Activated T-cell treated with anti-CD3 and anti-CD28 coated beads, Interleukin-2, amount 50 U/mL, for 24 hours (primary cell): Measurements from ENCODE around the gene UXT.
"Not testable (repeated sequence)": the region's sequence is repeated elsewhere in the genome, so short reads cannot be mapped to it uniquely, and the experiment has no call there.

ENCODE experiments used
- DNase-seq: peaks from one replicate; pipeline ENCODE4 v3.0.0-alpha.2; 2020
- H3K27ac Mint-ChIP-seq: 2 replicates; pipeline ENCODE4 v1.8.0; 2020; ENCODE audit warnings: mild to moderate bottlenecking, mixed read lengths
- H3K27me3 Mint-ChIP-seq: 2 replicates; pipeline ENCODE4 v1.8.0; 2020; ENCODE audit warnings: mixed read lengths
- H3K36me3 Mint-ChIP-seq: 2 replicates; pipeline ENCODE4 v1.8.0; 2020; ENCODE audit warnings: low read depth, mixed read lengths
- H3K4me1 Mint-ChIP-seq: 2 replicates; pipeline ENCODE4 v1.8.0; 2020; ENCODE audit warnings: low read depth, mixed read lengths
- H3K4me3 Mint-ChIP-seq: 2 replicates; pipeline ENCODE4 v1.8.0; 2020; ENCODE audit warnings: mild to moderate bottlenecking, moderate library complexity, mixed read lengths
- H3K9me3 Mint-ChIP-seq: 2 replicates; pipeline ENCODE4 v1.8.0; 2020; ENCODE audit warnings: mixed read lengths

Gene UXT, protein sequence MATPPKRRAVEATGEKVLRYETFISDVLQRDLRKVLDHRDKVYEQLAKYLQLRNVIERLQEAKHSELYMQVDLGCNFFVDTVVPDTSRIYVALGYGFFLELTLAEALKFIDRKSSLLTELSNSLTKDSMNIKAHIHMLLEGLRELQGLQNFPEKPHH

GRCh38 chrX:47658684-47659420 is at the start of gene UXT:
TSS of gene UXT (minus strand) at chrX:47659180. CDS start at chrX:47658927, 253 bp downstream.
- DNase-seq = peak; percentile 92

GRCh38 chrX:47707031-47707780 is 48.2 kb upstream of the UXT start:
- Mint-ChIP-seq H3K36me3 (no peaks in the 10 kb centered on the region), H3K27ac (no peak overlapping the region), H3K27me3 (peaks cover 84% of the 10 kb centered on the region)

More at GRCh38 chrX:47658684-47659420, at the start of gene UXT:
- Mint-ChIP-seq H3K4me3 (peak within 1 kb of the TSS; percentile 90), H3K9me3 (peaks cover 3% of the 10 kb centered on the region), H3K27me3 (peaks cover 28% of the 10 kb centered on the region), H3K27ac (peak within 1 kb of the TSS; percentile 99), H3K36me3 (peaks cover 65% of the 10 kb centered on the region), H3K4me1 (peaks cover 56% of the 10 kb centered on the region)

GRCh38 chrX:47706575-47706974 is 47.6 kb upstream of the UXT start:
- H3K27ac Mint-ChIP-seq = no peak overlapping the region
- DNase-seq = no peak
- H3K4me1 Mint-ChIP-seq = peaks cover 2% of the 10 kb centered on the region
- peaks cover 85% of the 10 kb centered on the region for H3K27me3 Mint-ChIP-seq
- H3K36me3 Mint-ChIP-seq = no peaks in the 10 kb centered on the region
- H3K9me3 Mint-ChIP-seq = no peaks in the 10 kb centered on the region
- H3K4me3 Mint-ChIP-seq = no peak overlapping the region

More at GRCh38 chrX:47707031-47707780, 48.2 kb upstream of the UXT start:
- no peak for DNase-seq
- Mint-ChIP-seq H3K9me3 (no peaks in the 10 kb centered on the region), H3K4me3 (no peak overlapping the region), H3K4me1 (peaks cover 2% of the 10 kb centered on the region)

GRCh38 chrX:47704736-47705135 is 45.8 kb upstream of the UXT start:
- Mint-ChIP-seq H3K27ac (no peak overlapping the region), H3K9me3 (no peaks in the 10 kb centered on the region), H3K36me3 (no peaks in the 10 kb centered on the region), H3K4me1 (peaks cover 2% of the 10 kb centered on the region), H3K27me3 (peaks cover 85% of the 10 kb centered on the region), H3K4me3 (no peak overlapping the region)
- no peak for DNase-seq

- Mint-ChIP-seq H3K27ac (no peak overlapping the region), H3K9me3 (no peaks in the 10 kb centered on the region), H3K27me3 (peaks cover 57% of the 10 kb centered on the region), H3K4me3 (no peak overlapping the region), H3K36me3 (no peaks in the 10 kb centered on the region), H3K4me1 (no peaks in the 10 kb centered on the region)
- no peak for DNase-seq
Measured at GRCh38 chrX:47697181-47697580, 38.2 kb upstream of the UXT start.

DNA sequence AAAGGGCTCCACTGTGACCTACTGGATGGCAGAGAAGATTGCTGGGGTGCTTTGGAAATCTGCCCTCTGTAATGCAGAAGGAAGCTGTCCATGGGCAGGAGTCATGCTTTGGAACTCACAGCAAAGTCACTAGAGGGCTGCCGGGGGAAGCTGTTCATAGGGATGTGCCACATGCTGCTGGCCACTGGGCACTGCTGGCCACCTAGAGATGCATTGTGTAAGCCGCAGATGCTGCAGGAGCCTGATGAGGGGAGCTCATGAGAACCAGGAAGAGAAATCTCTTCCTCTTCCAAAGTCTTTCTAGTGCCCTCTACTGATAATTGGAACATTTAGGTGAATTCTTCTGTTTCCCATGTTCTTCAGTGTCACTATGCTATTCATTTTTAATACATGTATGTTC is 31.2 kb upstream of the UXT start:
- Mint-ChIP-seq H3K36me3 (no peaks in the 10 kb centered on the region), H3K27me3 (peaks cover 60% of the 10 kb centered on the region), H3K4me3 (no peak overlapping the region), H3K4me1 (no peaks in the 10 kb centered on the region), H3K27ac (no peak overlapping the region), H3K9me3 (no peaks in the 10 kb centered on the region)
- no peak for DNase-seq

DNA sequence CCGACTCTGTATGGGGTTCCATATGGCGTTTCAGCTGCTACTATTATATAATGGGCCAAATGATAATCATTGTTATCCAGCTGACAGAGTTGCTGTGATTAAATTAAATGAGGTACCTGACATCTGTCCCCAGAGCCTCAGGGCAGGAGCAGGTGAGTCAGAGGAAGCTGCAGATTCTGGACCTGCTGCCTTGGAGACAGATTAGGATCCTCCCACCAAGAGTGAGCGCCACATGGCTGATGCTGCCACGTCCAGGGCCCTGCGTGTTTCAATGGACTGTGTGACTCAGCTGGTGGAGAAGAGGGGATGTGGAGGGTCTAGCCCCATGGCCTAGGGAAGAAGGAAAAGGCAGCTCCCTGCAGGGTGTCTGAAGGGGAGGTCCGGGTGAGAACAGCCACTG is 28.3 kb upstream of the UXT start:
- Mint-ChIP-seq H3K4me1 (no peaks in the 10 kb centered on the region), H3K27ac (no peak overlapping the region), H3K4me3 (no peak overlapping the region), H3K36me3 (no peaks in the 10 kb centered on the region), H3K27me3 (peaks cover 70% of the 10 kb centered on the region), H3K9me3 (no peaks in the 10 kb centered on the region)
- no peak for DNase-seq

GRCh38 chrX:47683829-47684205 is 24.8 kb upstream of the UXT start:
- no peak for DNase-seq
- Mint-ChIP-seq H3K4me1 (no peaks in the 10 kb centered on the region), H3K9me3 (no peaks in the 10 kb centered on the region)

GRCh38 chrX:47683184-47683828 is 24.3 kb upstream of the UXT start:
- H3K27ac Mint-ChIP-seq = no peak overlapping the region
- H3K4me3 Mint-ChIP-seq = no peak overlapping the region
- no peaks in the 10 kb centered on the region for H3K36me3 Mint-ChIP-seq
- H3K27me3 Mint-ChIP-seq = peaks cover 65% of the 10 kb centered on the region
- no peaks in the 10 kb centered on the region for H3K9me3 Mint-ChIP-seq
- DNase-seq = no peak
- H3K4me1 Mint-ChIP-seq = no peaks in the 10 kb centered on the region

More at GRCh38 chrX:47683829-47684205, 24.8 kb upstream of the UXT start:
- H3K27ac Mint-ChIP-seq = no peak overlapping the region
- H3K36me3 Mint-ChIP-seq = no peaks in the 10 kb centered on the region
- no peak overlapping the region for H3K4me3 Mint-ChIP-seq
- peaks cover 60% of the 10 kb centered on the region for H3K27me3 Mint-ChIP-seq

DNA sequence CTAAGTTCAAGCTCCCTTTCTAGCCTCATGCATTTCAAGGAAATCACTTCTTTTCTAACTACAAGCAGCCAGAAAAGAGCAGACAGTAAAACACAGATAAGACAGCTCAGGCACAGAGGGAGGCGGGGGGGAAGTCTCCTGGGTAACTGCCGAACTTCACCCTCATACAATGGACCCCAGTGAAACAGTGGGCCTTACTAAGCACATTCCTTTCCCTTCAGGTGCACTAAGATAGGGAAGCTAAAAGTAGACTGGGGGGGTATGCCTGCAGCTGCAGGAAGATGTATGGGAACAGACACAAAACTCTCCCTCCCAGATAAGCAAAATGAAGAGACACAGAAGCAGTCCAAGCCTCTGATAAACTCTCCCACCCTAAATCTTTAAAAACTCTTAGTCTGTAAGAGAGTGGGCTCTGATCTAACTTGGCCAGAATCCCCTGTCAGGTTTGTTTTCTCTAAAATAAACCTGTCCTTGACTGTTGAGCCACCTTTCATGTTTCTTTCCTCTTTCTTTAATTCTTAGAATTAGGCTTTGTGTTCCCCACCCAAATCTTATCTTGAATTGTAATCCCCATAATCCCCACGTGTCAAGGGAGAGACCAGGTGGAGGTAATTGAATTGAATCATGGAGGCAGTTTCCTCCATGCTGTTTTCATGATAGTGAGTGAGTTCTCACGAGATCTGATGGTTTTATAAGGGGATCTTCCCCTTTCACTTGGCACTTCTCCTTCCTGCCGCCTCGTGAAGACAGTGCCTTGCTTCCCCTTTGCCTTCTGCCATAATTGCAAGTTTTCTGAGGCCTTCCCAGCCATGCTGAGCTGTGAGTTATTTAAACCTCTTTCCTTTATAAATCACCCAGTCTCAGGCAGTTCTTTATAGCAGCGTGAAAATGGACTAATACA is 17.2 kb upstream of the UXT start:
- not testable (repeated sequence) for DNase-seq, H3K36me3 Mint-ChIP-seq, H3K4me1 Mint-ChIP-seq, H3K27ac Mint-ChIP-seq, H3K9me3 Mint-ChIP-seq, H3K4me3 Mint-ChIP-seq
- H3K27me3 Mint-ChIP-seq = peaks cover 56% of the 10 kb centered on the region

GRCh38 chrX:47674776-47675175 is 15.8 kb upstream of the UXT start:
- no peaks in the 10 kb centered on the region for H3K4me1 Mint-ChIP-seq
- no peak for DNase-seq
- H3K27ac Mint-ChIP-seq = no peak overlapping the region
- H3K9me3 Mint-ChIP-seq = no peaks in the 10 kb centered on the region
- no peak overlapping the region for H3K4me3 Mint-ChIP-seq
- peaks cover 60% of the 10 kb centered on the region for H3K27me3 Mint-ChIP-seq
- H3K36me3 Mint-ChIP-seq = no peaks in the 10 kb centered on the region

DNA sequence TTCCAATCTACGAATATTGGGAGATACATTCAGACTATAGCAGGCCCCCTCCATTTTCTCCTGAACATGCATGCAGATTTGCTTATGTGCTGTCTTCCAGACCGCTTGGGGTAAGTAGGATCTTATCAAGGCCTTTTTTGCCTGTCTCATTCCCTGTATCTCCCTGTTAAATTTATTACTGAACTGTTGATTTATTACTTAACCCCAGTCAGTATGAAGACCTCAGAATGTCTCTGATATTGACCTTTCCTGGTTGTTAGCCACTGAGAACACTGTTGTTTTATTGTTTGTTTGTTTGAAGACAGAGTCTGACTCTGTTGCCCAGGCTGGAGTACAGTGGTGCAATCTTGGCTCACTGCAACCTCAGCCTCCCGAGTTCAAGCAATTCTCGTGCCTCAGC is 6.8 kb upstream of the UXT start:
- not testable (repeated sequence) for DNase-seq
- peaks cover 32% of the 10 kb centered on the region for H3K4me1 Mint-ChIP-seq
- H3K27me3 Mint-ChIP-seq = peaks cover 21% of the 10 kb centered on the region

GRCh38 chrX:47664737-47665136 is 5.8 kb upstream of the UXT start:
- Mint-ChIP-seq H3K27ac (peak overlapping the region; percentile 42), H3K9me3 (no peaks in the 10 kb centered on the region), H3K4me1 (peaks cover 40% of the 10 kb centered on the region), H3K4me3 (no peak overlapping the region), H3K27me3 (peaks cover 15% of the 10 kb centered on the region), H3K36me3 (peaks cover 18% of the 10 kb centered on the region)
- DNase-seq = no peak

More for the DNA sequence above, 6.8 kb upstream of the UXT start:
- peaks cover 10% of the 10 kb centered on the region for H3K36me3 Mint-ChIP-seq
- H3K9me3 Mint-ChIP-seq, H3K4me3 Mint-ChIP-seq, H3K27ac Mint-ChIP-seq: not testable (repeated sequence)
